Liver (tissue), 9 donors: ENCODE measurements around the gene TBX2. TPM values are rescaled to one million over a fixed set of nuclear protein-coding genes. Genes with fewer than 3 reads are reported as not detected.

ENCODE experiments used
- DNase-seq: peaks from one replicate; pipeline ENCODE4 v3.0.0-alpha.2; 2017; ENCODE audit warnings: low spot score
- H3K27ac ChIP-seq, 2 donors: one replicate each; pipeline ENCODE4 v1.7.0; 2013; ENCODE audit warnings: inconsistent platforms in 2 of 2, low read length in 2 of 2, control low read depth in 1 of 2, low read depth in 1 of 2, mild to moderate bottlenecking in 1 of 2
- H3K27me3 ChIP-seq, 4 donors: one replicate each; pipeline versions ENCODE4 v1.6.1 to v1.7.0; 2013; ENCODE audit warnings: low read length in 3 of 4, inconsistent platforms in 1 of 4, mild to moderate bottlenecking in 1 of 4, moderate library complexity in 1 of 4; ENCODE audit not compliant: control insufficient read depth in 4 of 4, insufficient read depth in 4 of 4
- H3K36me3 ChIP-seq, 4 donors: one replicate each; pipeline versions ENCODE4 v1.6.1 to v1.7.0; 2013; ENCODE audit warnings: low read length in 3 of 4, mild to moderate bottlenecking in 3 of 4, low read depth in 1 of 4, moderate library complexity in 1 of 4; ENCODE audit not compliant: control insufficient read depth in 4 of 4, insufficient read depth in 3 of 4
- H3K4me1 ChIP-seq, 4 donors: one replicate each; pipeline versions ENCODE4 v1.6.1 to v1.7.0; 2013; ENCODE audit warnings: low read length in 3 of 4, mild to moderate bottlenecking in 3 of 4, moderate library complexity in 1 of 4; ENCODE audit not compliant: control insufficient read depth in 4 of 4, insufficient read depth in 4 of 4
- H3K4me3 ChIP-seq, 3 donors: one replicate each; pipeline versions ENCODE4 v1.6.1 to v1.7.0; 2013; ENCODE audit warnings: low read length in 3 of 3, control low read depth in 1 of 3, low read depth in 1 of 3, mild to moderate bottlenecking in 1 of 3
- H3K9ac ChIP-seq, 2 donors: one replicate each; pipeline ENCODE4 v1.7.0; 2013; ENCODE audit warnings: low read length in 2 of 2, mild to moderate bottlenecking in 2 of 2, moderate library complexity in 2 of 2, control low read depth in 1 of 2, low read depth in 1 of 2
- H3K9me3 ChIP-seq, 4 donors: one replicate each; pipeline versions ENCODE4 v1.6.1 to v1.7.0; 2013; ENCODE audit warnings: low read length in 3 of 4; ENCODE audit not compliant: control insufficient read depth in 4 of 4
- EGR1 ChIP-seq, 2 donors: IDR thresholded peaks; 2 replicates each; pipeline ENCODE4 v1.6.1; 2016 to 2018; ENCODE audit warnings: antibody characterized with exemption in 2 of 2, low read depth in 2 of 2
- FOXA1 ChIP-seq: IDR thresholded peaks from 2 replicates; pipeline ENCODE4 v1.6.1; 2016; ENCODE audit warnings: antibody characterized with exemption
- GABPA ChIP-seq, 2 donors: IDR thresholded peaks in 1 of 2; conservative IDR thresholded peaks in 1 of 2; 2 replicates each; pipeline ENCODE4 v1.6.1; 2016; ENCODE audit warnings: antibody characterized with exemption in 2 of 2, mild to moderate bottlenecking in 1 of 2, moderate library complexity in 1 of 2
- HNF4A ChIP-seq, 2 donors: conservative IDR thresholded peaks; 2 replicates each; pipeline ENCODE4 v1.6.1; 2016; ENCODE audit warnings: antibody characterized with exemption in 2 of 2, mild to moderate bottlenecking in 2 of 2
- HNF4G ChIP-seq: IDR thresholded peaks from 2 replicates; pipeline ENCODE4 v1.6.1; 2016; ENCODE audit warnings: antibody characterized with exemption
- NR2F2 ChIP-seq: IDR thresholded peaks from 2 replicates; pipeline ENCODE4 v1.6.1; 2016; ENCODE audit warnings: antibody characterized with exemption
- RAD21 ChIP-seq, 2 donors: IDR thresholded peaks; 2 replicates each; pipeline ENCODE4 v1.6.1; 2016; ENCODE audit warnings: antibody characterized with exemption in 2 of 2, mild to moderate bottlenecking in 2 of 2
- RXRA ChIP-seq, 2 donors: IDR thresholded peaks; 2 replicates each; pipeline ENCODE4 v1.6.1; 2017 to 2018; ENCODE audit warnings: antibody characterized with exemption in 2 of 2, mild to moderate bottlenecking in 1 of 2
- SP1 ChIP-seq: IDR thresholded peaks from 2 replicates; pipeline ENCODE4 v1.6.1; 2018; ENCODE audit warnings: antibody characterized with exemption, mild to moderate bottlenecking
- TAF1 ChIP-seq: conservative IDR thresholded peaks from 2 replicates; pipeline ENCODE4 v1.6.1; 2016; ENCODE audit warnings: antibody characterized with exemption, mild to moderate bottlenecking
- YY1 ChIP-seq: IDR thresholded peaks from 2 replicates; pipeline ENCODE4 v1.6.1; 2016; ENCODE audit warnings: antibody characterized with exemption, mild to moderate bottlenecking
- WGBS: extraction: QIAGEN DNeasy Blood & Tissue Kit; methylation state at CpG from one replicate; pipeline ENCODE4 v1.1.7; 2013; 5-methylcytosine and 5-hydroxymethylcytosine counted together
- polyA plus RNA-seq, 2 donors: library from polyadenylated mRNA; stranded (reverse) in 1 of 2; unstranded in 1 of 2; fragments of 200-250 nt in 1 of 2; fragments of >200 nt in 1 of 2; fragmentation: Nextera tagmentation in 1 of 2; extraction: Ambion mirVana in 1 of 2; gene quantifications; one replicate each; pipeline versions ENCODE4 v1.2.1 to v1.2.3, GENCODE V29; 2013 to 2015
- total RNA-seq, 2 donors: library from RNA; depleted of rRNA; stranded (reverse); fragments of >200 nt; gene quantifications; one replicate each; pipeline ENCODE4 v1.2.3, GENCODE V29; 2014
- TF ChIP-seq, protein P1 (sequence below): IDR thresholded peaks from 2 replicates; pipeline ENCODE4 v1.6.1; 2016; ENCODE audit warnings: antibody characterized with exemption
- TF ChIP-seq, protein P2 (sequence below): IDR thresholded peaks from 2 replicates; pipeline ENCODE4 v1.6.1; 2016; ENCODE audit warnings: antibody characterized with exemption, mild to moderate bottlenecking
- TF ChIP-seq, protein P3 (sequence below): fragments of 150-350 bp; IDR thresholded peaks from 2 replicates; pipeline ENCODE4 v1.5.1; 2017; ENCODE audit warnings: improper control_type of control experiment, low read depth, low read length; ENCODE audit not compliant: missing input control
- TF ChIP-seq, protein P4 (sequence below): IDR thresholded peaks from 2 replicates; pipeline ENCODE4 v1.6.1; 2016; ENCODE audit warnings: antibody characterized with exemption
- donor health status: healthy.
- donor health status: healthy.
- donor health status: healthy.
- donor health status: healthy.
- donor health status: healthy.

The TBX2 gene
- total and polyA plus RNA-seq, 4 donors, result 0.85 to 3.1 (median 2.5) TPM

DNA sequence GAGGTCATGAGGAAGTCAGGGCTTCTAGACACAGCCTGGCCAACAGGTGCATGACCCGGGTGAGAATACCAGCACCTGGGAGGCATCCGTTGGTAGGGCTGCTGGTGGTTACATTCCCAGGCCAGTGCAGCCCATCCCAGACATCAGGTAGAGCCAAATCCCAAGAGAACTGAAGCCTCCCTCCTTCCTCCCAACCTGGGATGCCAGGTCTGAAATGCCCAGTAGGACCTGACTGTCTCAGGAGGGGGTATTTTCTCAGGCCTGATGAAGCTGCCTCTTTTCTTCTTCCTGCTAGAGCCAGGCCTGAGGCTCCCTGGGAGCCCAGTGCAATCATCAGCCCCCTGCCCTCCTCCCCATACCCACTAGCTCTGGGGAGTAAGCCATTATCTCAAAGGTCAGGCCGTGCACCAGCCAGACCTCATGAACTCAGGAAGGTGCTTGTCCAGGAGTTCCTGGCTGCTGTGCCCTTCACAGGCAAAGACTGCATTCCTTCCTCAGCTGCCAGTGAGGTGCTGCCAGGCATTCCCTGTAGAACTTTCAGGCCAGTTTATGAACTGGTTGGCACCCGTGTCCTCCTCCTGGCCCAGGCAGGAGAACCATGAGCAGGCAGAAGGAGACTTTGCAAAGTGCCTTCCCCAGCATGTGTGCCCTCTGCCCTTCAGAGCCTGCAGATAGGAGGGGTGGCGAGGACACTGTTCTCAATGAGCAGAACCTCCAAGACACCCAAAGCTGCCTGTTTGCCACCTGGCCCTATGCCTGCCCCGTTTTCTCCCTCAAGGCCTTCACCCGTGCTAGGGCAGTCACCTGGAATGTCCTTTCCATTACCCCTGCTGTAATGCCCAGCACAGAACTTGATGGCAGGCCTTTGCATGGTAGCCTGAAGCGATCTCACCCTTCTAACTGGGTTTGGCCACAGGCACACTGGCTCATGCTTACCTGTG, 7.6 kb downstream of the TBX2 start:
- no peak overlapping the region for H3K4me3 ChIP-seq

DNA sequence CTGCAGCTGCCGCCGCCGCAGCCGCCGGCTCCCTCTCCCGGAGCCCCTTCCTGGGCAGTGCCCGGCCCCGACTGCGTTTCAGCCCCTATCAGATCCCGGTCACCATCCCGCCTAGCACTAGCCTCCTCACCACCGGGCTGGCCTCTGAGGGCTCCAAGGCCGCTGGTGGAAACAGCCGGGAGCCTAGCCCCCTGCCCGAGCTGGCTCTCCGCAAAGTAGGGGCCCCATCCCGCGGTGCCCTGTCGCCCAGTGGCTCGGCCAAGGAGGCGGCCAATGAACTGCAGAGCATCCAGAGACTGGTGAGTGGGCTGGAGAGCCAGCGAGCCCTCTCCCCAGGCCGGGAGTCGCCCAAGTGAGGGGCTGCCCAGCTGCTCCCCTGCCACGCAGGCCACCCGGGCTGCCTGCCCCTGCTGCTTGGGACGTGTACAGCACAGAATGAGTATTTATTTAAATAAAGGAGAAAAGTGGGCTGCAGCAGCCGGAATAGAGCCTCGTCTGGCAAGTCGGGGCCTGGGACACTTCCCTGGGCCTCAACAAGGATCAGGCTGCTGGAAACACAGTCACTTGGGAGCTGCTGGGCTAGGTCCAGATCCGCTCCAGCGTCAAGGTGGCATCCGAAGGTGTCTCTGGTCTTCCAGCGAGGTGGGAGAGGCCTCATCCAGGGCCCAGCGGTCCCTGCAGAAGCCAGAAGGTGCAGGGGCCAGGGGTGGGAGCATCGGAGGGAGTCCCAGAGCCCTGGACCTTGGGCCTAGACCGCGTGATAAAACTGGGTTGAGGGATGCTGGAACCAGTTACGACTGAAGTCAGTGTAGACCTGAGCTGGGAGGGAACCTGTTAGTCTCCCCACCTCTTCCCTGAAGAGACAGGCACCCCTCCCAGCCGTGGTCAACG, 8.8 kb downstream of the TBX2 start:
- Histone ChIP-seq H3K9ac (no peak overlapping the region), H3K9me3 (no peaks in the 10 kb centered on the region), H3K27ac (no peak overlapping the region), H3K27me3 (peaks cover 6 to 19% (median 9%) of the 10 kb centered on the region in 4 donors), H3K4me3 (no peak overlapping the region), H3K4me1 (peaks cover 17 to 48% (median 33%) of the 10 kb centered on the region in 4 donors), H3K36me3 (no peaks in the 10 kb centered on the region)
- DNase-seq, result no peak
- 58% methylated on average over 41 of the region's 41 CpGs for WGBS
- TF ChIP-seq, protein P1, sequence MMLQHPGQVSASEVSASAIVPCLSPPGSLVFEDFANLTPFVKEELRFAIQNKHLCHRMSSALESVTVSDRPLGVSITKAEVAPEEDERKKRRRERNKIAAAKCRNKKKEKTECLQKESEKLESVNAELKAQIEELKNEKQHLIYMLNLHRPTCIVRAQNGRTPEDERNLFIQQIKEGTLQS, result no peak
- TF ChIP-seq EGR1 (IDR thresholded peaks at IDR 0.05; ENCODE audit: low read depth in 2 of 2), result no peak
- no peak for TF ChIP-seq RXRA (IDR thresholded peaks at IDR 0.05)
- TF ChIP-seq, protein P2, sequence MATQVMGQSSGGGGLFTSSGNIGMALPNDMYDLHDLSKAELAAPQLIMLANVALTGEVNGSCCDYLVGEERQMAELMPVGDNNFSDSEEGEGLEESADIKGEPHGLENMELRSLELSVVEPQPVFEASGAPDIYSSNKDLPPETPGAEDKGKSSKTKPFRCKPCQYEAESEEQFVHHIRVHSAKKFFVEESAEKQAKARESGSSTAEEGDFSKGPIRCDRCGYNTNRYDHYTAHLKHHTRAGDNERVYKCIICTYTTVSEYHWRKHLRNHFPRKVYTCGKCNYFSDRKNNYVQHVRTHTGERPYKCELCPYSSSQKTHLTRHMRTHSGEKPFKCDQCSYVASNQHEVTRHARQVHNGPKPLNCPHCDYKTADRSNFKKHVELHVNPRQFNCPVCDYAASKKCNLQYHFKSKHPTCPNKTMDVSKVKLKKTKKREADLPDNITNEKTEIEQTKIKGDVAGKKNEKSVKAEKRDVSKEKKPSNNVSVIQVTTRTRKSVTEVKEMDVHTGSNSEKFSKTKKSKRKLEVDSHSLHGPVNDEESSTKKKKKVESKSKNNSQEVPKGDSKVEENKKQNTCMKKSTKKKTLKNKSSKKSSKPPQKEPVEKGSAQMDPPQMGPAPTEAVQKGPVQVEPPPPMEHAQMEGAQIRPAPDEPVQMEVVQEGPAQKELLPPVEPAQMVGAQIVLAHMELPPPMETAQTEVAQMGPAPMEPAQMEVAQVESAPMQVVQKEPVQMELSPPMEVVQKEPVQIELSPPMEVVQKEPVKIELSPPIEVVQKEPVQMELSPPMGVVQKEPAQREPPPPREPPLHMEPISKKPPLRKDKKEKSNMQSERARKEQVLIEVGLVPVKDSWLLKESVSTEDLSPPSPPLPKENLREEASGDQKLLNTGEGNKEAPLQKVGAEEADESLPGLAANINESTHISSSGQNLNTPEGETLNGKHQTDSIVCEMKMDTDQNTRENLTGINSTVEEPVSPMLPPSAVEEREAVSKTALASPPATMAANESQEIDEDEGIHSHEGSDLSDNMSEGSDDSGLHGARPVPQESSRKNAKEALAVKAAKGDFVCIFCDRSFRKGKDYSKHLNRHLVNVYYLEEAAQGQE, result no peak
- TF ChIP-seq HNF4A (conservative IDR thresholded peaks at IDR 0.05), result no peak
- no peak for TF ChIP-seq YY1
- no peak for TF ChIP-seq FOXA1
- TF ChIP-seq GABPA (IDR thresholded peaks at IDR 0.05 in 1 of 2, conservative IDR thresholded peaks at IDR 0.05 in 1 of 2), result no peak
- TF ChIP-seq, protein P3, sequence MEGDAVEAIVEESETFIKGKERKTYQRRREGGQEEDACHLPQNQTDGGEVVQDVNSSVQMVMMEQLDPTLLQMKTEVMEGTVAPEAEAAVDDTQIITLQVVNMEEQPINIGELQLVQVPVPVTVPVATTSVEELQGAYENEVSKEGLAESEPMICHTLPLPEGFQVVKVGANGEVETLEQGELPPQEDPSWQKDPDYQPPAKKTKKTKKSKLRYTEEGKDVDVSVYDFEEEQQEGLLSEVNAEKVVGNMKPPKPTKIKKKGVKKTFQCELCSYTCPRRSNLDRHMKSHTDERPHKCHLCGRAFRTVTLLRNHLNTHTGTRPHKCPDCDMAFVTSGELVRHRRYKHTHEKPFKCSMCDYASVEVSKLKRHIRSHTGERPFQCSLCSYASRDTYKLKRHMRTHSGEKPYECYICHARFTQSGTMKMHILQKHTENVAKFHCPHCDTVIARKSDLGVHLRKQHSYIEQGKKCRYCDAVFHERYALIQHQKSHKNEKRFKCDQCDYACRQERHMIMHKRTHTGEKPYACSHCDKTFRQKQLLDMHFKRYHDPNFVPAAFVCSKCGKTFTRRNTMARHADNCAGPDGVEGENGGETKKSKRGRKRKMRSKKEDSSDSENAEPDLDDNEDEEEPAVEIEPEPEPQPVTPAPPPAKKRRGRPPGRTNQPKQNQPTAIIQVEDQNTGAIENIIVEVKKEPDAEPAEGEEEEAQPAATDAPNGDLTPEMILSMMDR, result no peak
- no peak for TF ChIP-seq SP1
- no peak for TF ChIP-seq RAD21 (IDR thresholded peaks at IDR 0.05)
- TF ChIP-seq TAF1, result no peak

More for the DNA sequence above, 7.6 kb downstream of the TBX2 start:
- H3K4me1 ChIP-seq, result peaks cover 16 to 45% (median 30%) of the 10 kb centered on the region in 4 donors
- no peak overlapping the region for H3K9ac ChIP-seq
- no peaks in the 10 kb centered on the region for H3K36me3 ChIP-seq
- TF ChIP-seq, protein P1, result no peak
- TF ChIP-seq RXRA (IDR thresholded peaks at IDR 0.05) (no peak), TAF1 (no peak), NR2F2 (no peak), HNF4G (no peak), EGR1 (IDR thresholded peaks at IDR 0.05; ENCODE audit: low read depth in 2 of 2) (no peak), HNF4A (conservative IDR thresholded peaks at IDR 0.05) (no peak), GABPA (IDR thresholded peaks at IDR 0.05 in 1 of 2, conservative IDR thresholded peaks at IDR 0.05 in 1 of 2) (no peak), FOXA1 (no peak)
- TF ChIP-seq, protein P2, result no peak
- TF ChIP-seq, protein P4, sequence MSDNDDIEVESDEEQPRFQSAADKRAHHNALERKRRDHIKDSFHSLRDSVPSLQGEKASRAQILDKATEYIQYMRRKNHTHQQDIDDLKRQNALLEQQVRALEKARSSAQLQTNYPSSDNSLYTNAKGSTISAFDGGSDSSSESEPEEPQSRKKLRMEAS, result no peak
- no peak overlapping the region for H3K27ac ChIP-seq
- no peak for DNase-seq
- no peaks in the 10 kb centered on the region for H3K9me3 ChIP-seq
- 54% methylated on average over 8 of the region's 8 CpGs for WGBS
- H3K27me3 ChIP-seq, result peaks cover 6 to 19% (median 12%) of the 10 kb centered on the region in 4 donors
